SK-N-SH (cell line): ENCODE results near the gene FCMR. TPM values are rescaled to one million over a fixed set of nuclear protein-coding genes. Genes with fewer than 3 reads are reported as not detected.

ENCODE experiments used
- CTCF ChIA-PET: fragments of 300-600, 350-600 bp; formaldehyde crosslinking; extraction: SDS; loops from one replicate; lab custom pipeline; 2021; lab: Yijun Ruan, JAX
- POLR2A ChIA-PET: fragments of 350-600 bp; sonication (Branson Sonifier 250); formaldehyde crosslinking; extraction: SDS; loops from one replicate; lab custom pipeline; 2020; ENCODE audit warnings: antibody characterized with exemption, inconsistent platforms; lab: Yijun Ruan, JAX
- DNase-seq: peaks from one replicate; pipeline ENCODE4 v3.0.0; 2012
- H2AFZ ChIP-seq: fragments of 200-600 bp; sonication (generic); 2 replicates; pipeline ENCODE4 v1.8.1; 2016; ENCODE audit warnings: antibody characterized with exemption, mild to moderate bottlenecking, low read depth
- H3F3A ChIP-seq: fragments of 200-600 bp; sonication (generic); replicated peaks from 2 replicates; pipeline ENCODE3; 2016; ENCODE audit warnings: antibody characterized with exemption, mild to moderate bottlenecking; ENCODE audit not compliant: insufficient read depth
- H3K27ac ChIP-seq, 2 experiments: fragments of 200-500 bp in 1 of 2; fragments of 200-600 bp in 1 of 2; sonication (Bioruptor generic) in 1 of 2; sonication (generic), shearing (Covaris generic) in 1 of 2; 2 replicates each; pipeline versions ENCODE4 v1.5.1 to v1.6.1; 2014 to 2016; ENCODE audit warnings: low read depth in 2 of 2, inconsistent platforms in 1 of 2, low read length in 1 of 2, mild to moderate bottlenecking in 1 of 2, mixed read lengths in 1 of 2
- H3K27me3 ChIP-seq: fragments of 200-600 bp; sonication (generic), shearing (Covaris generic); 2 replicates; pipeline ENCODE4 v1.6.1; 2016; ENCODE audit warnings: mixed run types; ENCODE audit not compliant: insufficient read depth
- H3K36me3 ChIP-seq, 2 experiments: fragments of 200-500 bp in 1 of 2; fragments of 200-600 bp in 1 of 2; sonication (Bioruptor generic) in 1 of 2; sonication (generic) in 1 of 2; replicated peaks in 1 of 2; 2 replicates each; pipeline versions ENCODE3 to v1.5.1; 2014 to 2016; ENCODE audit warnings: low read length in 1 of 2, mild to moderate bottlenecking in 1 of 2; ENCODE audit not compliant: insufficient read depth in 2 of 2, control insufficient read depth in 1 of 2
- H3K4me1 ChIP-seq, 2 experiments: fragments of 200-500 bp in 1 of 2; fragments of 200-600 bp in 1 of 2; sonication (Bioruptor generic) in 1 of 2; sonication (generic), shearing (Covaris generic) in 1 of 2; 2 replicates each; pipeline versions ENCODE4 v1.5.1 to v1.6.1; 2014 to 2016; ENCODE audit warnings: low read depth in 1 of 2, low read length in 1 of 2, mixed run types in 1 of 2; ENCODE audit not compliant: insufficient read depth in 2 of 2, control insufficient read depth in 1 of 2
- H3K4me2 ChIP-seq: fragments of 200-600 bp; sonication (generic), shearing (Covaris generic); 2 replicates; pipeline ENCODE4 v1.6.1; 2017; ENCODE audit warnings: mixed run types
- H3K4me3 ChIP-seq, 2 experiments: fragments of 200-500 bp in 1 of 2; fragments of 200-600 bp in 1 of 2; sonication (Bioruptor generic) in 1 of 2; sonication (generic), shearing (Covaris generic) in 1 of 2; 2 replicates each; pipeline versions ENCODE4 v1.5.1 to v1.8.1; 2014 to 2016; ENCODE audit warnings: low read depth in 2 of 2, inconsistent platforms in 1 of 2, low read length in 1 of 2, mild to moderate bottlenecking in 1 of 2, mixed read lengths in 1 of 2, moderate library complexity in 1 of 2
- H3K79me2 ChIP-seq: fragments of 200-600 bp; sonication (generic); 2 replicates; pipeline ENCODE4 v1.8.1; 2017; ENCODE audit warnings: mild to moderate bottlenecking; ENCODE audit not compliant: insufficient read depth
- H3K9ac ChIP-seq: fragments of 200-600 bp; sonication (generic); 2 replicates; pipeline ENCODE4 v1.6.1; 2017; ENCODE audit warnings: mixed run types
- H3K9me2 ChIP-seq: fragments of 200-600 bp; sonication (generic); 2 replicates; pipeline ENCODE4 v1.6.1; 2017; ENCODE audit warnings: mixed run types
- H3K9me3 ChIP-seq: fragments of 200-600 bp; sonication (generic); 2 replicates; pipeline ENCODE4 v1.6.1; 2017; ENCODE audit warnings: mixed run types, mild to moderate bottlenecking, moderate library complexity
- H4K20me1 ChIP-seq: fragments of 200-600 bp; sonication (generic); 2 replicates; pipeline ENCODE4 v1.6.1; 2017; ENCODE audit warnings: mild to moderate bottlenecking, mixed run types; ENCODE audit not compliant: insufficient read depth
- CHD2 ChIP-seq: fragments of 150-350 bp; IDR thresholded peaks from 2 replicates; pipeline ENCODE4 v1.6.1; 2018; ENCODE audit warnings: low read length; ENCODE audit not compliant: partially characterized antibody
- CTCF ChIP-seq: fragments of 200-600 bp; sonication (generic); IDR thresholded peaks from 2 replicates; pipeline ENCODE4 v1.6.1; 2017; ENCODE audit warnings: antibody characterized with exemption, mild to moderate bottlenecking, moderate library complexity
- ELF1 ChIP-seq: IDR thresholded peaks from 2 replicates; pipeline ENCODE4 v1.4.0; 2012
- EZH2phosphoT487 ChIP-seq: fragments of 200-600 bp; sonication (generic); IDR thresholded peaks from 2 replicates; pipeline ENCODE4 v1.6.1; 2017; ENCODE audit warnings: low read depth, mixed run types, mild to moderate bottlenecking, antibody characterized with exemption, moderate library complexity, borderline replicate concordance
- FOSL2 ChIP-seq: IDR thresholded peaks from 2 replicates; pipeline ENCODE4 v1.4.0; 2012; ENCODE audit warnings: low read depth, mild to moderate bottlenecking, moderate library complexity, borderline replicate concordance
- FOXM1 ChIP-seq: IDR thresholded peaks from 2 replicates; pipeline ENCODE4 v1.4.0; 2012; ENCODE audit warnings: low read depth, mild to moderate bottlenecking
- GABPA ChIP-seq: IDR thresholded peaks from 2 replicates; pipeline ENCODE4 v1.4.0; 2012; ENCODE audit warnings: low read depth, mild to moderate bottlenecking
- IRF3 ChIP-seq: fragments of 150-350 bp; IDR thresholded peaks from 2 replicates; pipeline ENCODE4 v1.6.1; 2016; ENCODE audit warnings: mild to moderate bottlenecking, low read depth, low read length
- PBX3 ChIP-seq: IDR thresholded peaks from 2 replicates; pipeline ENCODE4; 2012
- POLR2AphosphoS5 ChIP-seq: IDR thresholded peaks from 2 replicates; pipeline ENCODE4 v1.6.1; 2012; ENCODE audit warnings: low read depth, low read length
- RAD21 ChIP-seq: IDR thresholded peaks from 2 replicates; pipeline ENCODE4 v1.6.1; 2012; ENCODE audit warnings: mild to moderate bottlenecking, low read length
- RCOR1 ChIP-seq: fragments of 150-350 bp; IDR thresholded peaks from 2 replicates; pipeline ENCODE4 v1.6.1; 2017; ENCODE audit warnings: antibody characterized with exemption, low read length
- REST ChIP-seq: IDR thresholded peaks from 2 replicates; pipeline ENCODE4 v1.6.1; 2012; ENCODE audit warnings: mild to moderate bottlenecking, low read depth, low read length, moderate library complexity
- RXRA ChIP-seq: IDR thresholded peaks from 2 replicates; pipeline ENCODE4 v1.4.0; 2012; ENCODE audit warnings: low read depth, mild to moderate bottlenecking, borderline replicate concordance
- SIN3A ChIP-seq: IDR thresholded peaks from 2 replicates; pipeline ENCODE4 v1.6.1; 2012; ENCODE audit warnings: low read depth, mild to moderate bottlenecking, low read length, moderate library complexity, borderline replicate concordance
- WGBS: methylation state at CpG from one replicate; pipeline ENCODE4 v1.1.6; 2017; ENCODE audit warnings: low lambda C conversion rate; 5-methylcytosine and 5-hydroxymethylcytosine counted together
- polyA plus RNA-seq, 3 experiments: library from polyadenylated mRNA; depleted of rRNA; stranded (reverse); fragments of >200 nt; gene quantifications; 2 replicates each; pipeline ENCODE4 v1.2.3, GENCODE V29; 2012
- TF ChIP-seq, protein P1 (sequence below): fragments of 150-350 bp; IDR thresholded peaks from 2 replicates; pipeline ENCODE4 v1.6.1; 2017; ENCODE audit warnings: antibody characterized with exemption, low read length, low read depth, borderline replicate concordance
- TF ChIP-seq, protein P2 (sequence below): IDR thresholded peaks from 2 replicates; pipeline ENCODE4 v1.4.0; 2012; ENCODE audit warnings: low read depth, borderline replicate concordance
- TF ChIP-seq, protein P3 (sequence below): IDR thresholded peaks from 2 replicates; pipeline ENCODE4 v1.4.0; 2012; ENCODE audit warnings: low read depth, borderline replicate concordance
- TF ChIP-seq, protein P4 (sequence below): IDR thresholded peaks from 2 replicates; pipeline ENCODE4 v1.4.0; 2012; ENCODE audit warnings: low read depth

The FCMR gene
- polyA plus RNA-seq, 1 of the 3 experiments (the other 2 are of a cell fraction), result 0.15 TPM

DNA sequence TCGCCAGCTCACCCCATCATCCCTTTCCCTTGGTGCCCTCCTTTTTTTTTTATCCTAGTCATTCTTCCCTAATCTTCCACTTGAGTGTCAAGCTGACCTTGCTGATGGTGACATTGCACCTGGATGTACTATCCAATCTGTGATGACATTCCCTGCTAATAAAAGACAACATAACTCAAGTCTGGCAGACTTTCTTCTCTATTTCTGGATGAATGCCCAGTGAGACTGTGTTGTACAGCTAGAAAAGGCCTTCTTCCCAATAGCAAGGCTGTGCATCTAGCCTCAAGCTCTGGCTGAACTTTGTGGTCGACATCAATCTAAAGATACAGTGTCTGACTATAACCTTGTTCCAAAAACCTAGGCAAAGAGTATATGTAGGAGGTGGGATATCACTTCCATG, 18.1 kb downstream of the FCMR start:
- no peaks in the 10 kb centered on the region for H3K36me3 ChIP-seq
- H3K79me2 ChIP-seq, result no peaks in the 10 kb centered on the region
- POLR2A ChIA-PET, result no interaction called here
- no peak overlapping the region for H3K9ac ChIP-seq
- no peaks in the 10 kb centered on the region for H4K20me1 ChIP-seq
- H3K4me1 ChIP-seq, result no peaks in the 10 kb centered on the region
- no peaks in the 10 kb centered on the region for H3F3A ChIP-seq
- no peaks in the 10 kb centered on the region for H3K9me3 ChIP-seq
- no peak for TF ChIP-seq FOSL2
- TF ChIP-seq RAD21, result no peak
- no peak for TF ChIP-seq ELF1
- TF ChIP-seq SIN3A, result no peak
- no peak for TF ChIP-seq EZH2phosphoT487
- no peak for TF ChIP-seq REST
- TF ChIP-seq, protein P1, sequence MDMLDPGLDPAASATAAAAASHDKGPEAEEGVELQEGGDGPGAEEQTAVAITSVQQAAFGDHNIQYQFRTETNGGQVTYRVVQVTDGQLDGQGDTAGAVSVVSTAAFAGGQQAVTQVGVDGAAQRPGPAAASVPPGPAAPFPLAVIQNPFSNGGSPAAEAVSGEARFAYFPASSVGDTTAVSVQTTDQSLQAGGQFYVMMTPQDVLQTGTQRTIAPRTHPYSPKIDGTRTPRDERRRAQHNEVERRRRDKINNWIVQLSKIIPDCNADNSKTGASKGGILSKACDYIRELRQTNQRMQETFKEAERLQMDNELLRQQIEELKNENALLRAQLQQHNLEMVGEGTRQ, result no peak
- no peak for TF ChIP-seq RXRA
- TF ChIP-seq CHD2, result no peak
- no peak for TF ChIP-seq IRF3
- TF ChIP-seq, protein P2, sequence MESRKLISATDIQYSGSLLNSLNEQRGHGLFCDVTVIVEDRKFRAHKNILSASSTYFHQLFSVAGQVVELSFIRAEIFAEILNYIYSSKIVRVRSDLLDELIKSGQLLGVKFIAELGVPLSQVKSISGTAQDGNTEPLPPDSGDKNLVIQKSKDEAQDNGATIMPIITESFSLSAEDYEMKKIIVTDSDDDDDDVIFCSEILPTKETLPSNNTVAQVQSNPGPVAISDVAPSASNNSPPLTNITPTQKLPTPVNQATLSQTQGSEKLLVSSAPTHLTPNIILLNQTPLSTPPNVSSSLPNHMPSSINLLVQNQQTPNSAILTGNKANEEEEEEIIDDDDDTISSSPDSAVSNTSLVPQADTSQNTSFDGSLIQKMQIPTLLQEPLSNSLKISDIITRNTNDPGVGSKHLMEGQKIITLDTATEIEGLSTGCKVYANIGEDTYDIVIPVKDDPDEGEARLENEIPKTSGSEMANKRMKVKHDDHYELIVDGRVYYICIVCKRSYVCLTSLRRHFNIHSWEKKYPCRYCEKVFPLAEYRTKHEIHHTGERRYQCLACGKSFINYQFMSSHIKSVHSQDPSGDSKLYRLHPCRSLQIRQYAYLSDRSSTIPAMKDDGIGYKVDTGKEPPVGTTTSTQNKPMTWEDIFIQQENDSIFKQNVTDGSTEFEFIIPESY, result no peak
- TF ChIP-seq POLR2AphosphoS5, result no peak
- TF ChIP-seq GABPA, result no peak
- TF ChIP-seq, protein P3, sequence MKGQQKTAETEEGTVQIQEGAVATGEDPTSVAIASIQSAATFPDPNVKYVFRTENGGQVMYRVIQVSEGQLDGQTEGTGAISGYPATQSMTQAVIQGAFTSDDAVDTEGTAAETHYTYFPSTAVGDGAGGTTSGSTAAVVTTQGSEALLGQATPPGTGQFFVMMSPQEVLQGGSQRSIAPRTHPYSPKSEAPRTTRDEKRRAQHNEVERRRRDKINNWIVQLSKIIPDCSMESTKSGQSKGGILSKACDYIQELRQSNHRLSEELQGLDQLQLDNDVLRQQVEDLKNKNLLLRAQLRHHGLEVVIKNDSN, result no peak
- no peak for TF ChIP-seq PBX3
- TF ChIP-seq, protein P4, sequence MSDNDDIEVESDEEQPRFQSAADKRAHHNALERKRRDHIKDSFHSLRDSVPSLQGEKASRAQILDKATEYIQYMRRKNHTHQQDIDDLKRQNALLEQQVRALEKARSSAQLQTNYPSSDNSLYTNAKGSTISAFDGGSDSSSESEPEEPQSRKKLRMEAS, result no peak
- TF ChIP-seq FOXM1, result no peak
- no peak for TF ChIP-seq RCOR1
- TF ChIP-seq CTCF, result no peak
- 70% methylated on average over 2 of the region's 2 CpGs for WGBS
- H3K4me2 ChIP-seq, result no peak overlapping the region
- CTCF ChIA-PET, result interaction anchor here (1.0 to 7.8 kb wide), 3 partner anchors 25 to 169 kb away, joined by 3 to 83 read pairs (median 4); no protein-coding TSS in a partner anchor
- H2AFZ ChIP-seq, result no peak overlapping the region
- no peak overlapping the region for H3K27ac ChIP-seq
- no peak for DNase-seq
- no peak overlapping the region for H3K4me3 ChIP-seq
- H3K27me3 ChIP-seq, result no peaks in the 10 kb centered on the region
- no peaks in the 10 kb centered on the region for H3K9me2 ChIP-seq
